ENCODE data around the gene OGT.

Gene OGT

GRCh38 chrX:71515038-71515396 lies 17.9 kb upstream of the OGT start:
- Mint-ChIP-seq H3K4me3 (no peak overlapping the region), H3K36me3 (ENCODE audit: low read depth) (no peaks in the 10 kb centered on the region), H3K9me3 (peaks cover 43% of the 10 kb centered on the region), H3K27me3 (ENCODE audit: low read depth, poor library complexity) (no peaks in the 10 kb centered on the region), H3K27ac (no peak overlapping the region), H3K4me1 (no peaks in the 10 kb centered on the region)
- DNase-seq = no peak
- no peak for TF ChIP-seq CTCF (IDR thresholded peaks at IDR 0.05)

- Mint-ChIP-seq H3K4me1 (no peaks in the 10 kb centered on the region), H3K27me3 (ENCODE audit: low read depth, poor library complexity) (peaks cover 9% of the 10 kb centered on the region), H3K4me3 (no peak overlapping the region), H3K36me3 (ENCODE audit: low read depth) (peaks cover 9% of the 10 kb centered on the region), H3K9me3 (peaks cover 29% of the 10 kb centered on the region), H3K27ac (no peak overlapping the region)
- TF ChIP-seq CTCF (IDR thresholded peaks at IDR 0.05) = no peak
- no peak for DNase-seq
Measured at GRCh38 chrX:71525316-71525715, 7.6 kb upstream of the OGT start.

GRCh38 chrX:71532078-71532752 lies 689 bp upstream of the OGT start:
- peak overlapping the region; percentile 27 for H3K27ac Mint-ChIP-seq
- peak overlapping the region; percentile 100 for H3K4me3 Mint-ChIP-seq
- peaks cover 14% of the 10 kb centered on the region for H3K36me3 Mint-ChIP-seq (ENCODE audit: low read depth)
- DNase-seq = no peak
- no peak for TF ChIP-seq CTCF (IDR thresholded peaks at IDR 0.05)
- H3K9me3 Mint-ChIP-seq = peaks cover 70% of the 10 kb centered on the region
- peaks cover 13% of the 10 kb centered on the region for H3K27me3 Mint-ChIP-seq (ENCODE audit: low read depth, poor library complexity)
- H3K4me1 Mint-ChIP-seq = peaks cover 30% of the 10 kb centered on the region

GRCh38 chrX:71533516-71533850 lies 579 bp downstream of the OGT start:
- Mint-ChIP-seq H3K27ac (peak overlapping the region; percentile 98), H3K9me3 (peaks cover 68% of the 10 kb centered on the region), H3K27me3 (ENCODE audit: low read depth, poor library complexity) (peaks cover 13% of the 10 kb centered on the region), H3K36me3 (ENCODE audit: low read depth) (peaks cover 18% of the 10 kb centered on the region), H3K4me1 (peaks cover 30% of the 10 kb centered on the region), H3K4me3 (peak overlapping the region; percentile 100)
- DNase-seq = no peak
- no peak for TF ChIP-seq CTCF (IDR thresholded peaks at IDR 0.05)

- peaks cover 30% of the 10 kb centered on the region for H3K4me1 Mint-ChIP-seq
- H3K4me3 Mint-ChIP-seq = peak overlapping the region; percentile 100
- peaks cover 66% of the 10 kb centered on the region for H3K9me3 Mint-ChIP-seq
- no peak for TF ChIP-seq CTCF (IDR thresholded peaks at IDR 0.05)
- H3K36me3 Mint-ChIP-seq (ENCODE audit: low read depth) = peaks cover 18% of the 10 kb centered on the region
- peak; percentile 47 for DNase-seq
- H3K27me3 Mint-ChIP-seq (ENCODE audit: low read depth, poor library complexity) = peaks cover 13% of the 10 kb centered on the region
- H3K27ac Mint-ChIP-seq = peak overlapping the region; percentile 98
Measured at GRCh38 chrX:71533851-71534561, 1.1 kb downstream of the OGT start.
